Left renal pelvis (tissue), 4 donors: Measurements from ENCODE around the gene NMRK2. TPM values are rescaled to one million over a fixed set of nuclear protein-coding genes. Genes with fewer than 3 reads are reported as not detected.
"Not testable (repeated sequence)": the region's sequence is repeated elsewhere in the genome, so short reads cannot be mapped to it uniquely, and the experiment has no call there.

ENCODE experiments used
- DNase-seq, 4 donors: peaks; one replicate each; pipeline ENCODE4 v3.0.0-alpha.2; 2013; ENCODE audit warnings: low read depth in 4 of 4, low spot score in 3 of 4
- polyA plus RNA-seq, 4 donors: library from polyadenylated mRNA; unstranded; fragments of 120-200 nt; gene quantifications; one replicate each; pipeline ENCODE4 v1.2.1, GENCODE V29; 2013; ENCODE audit not compliant: insufficient read length in 4 of 4

NMRK2 gene, protein sequence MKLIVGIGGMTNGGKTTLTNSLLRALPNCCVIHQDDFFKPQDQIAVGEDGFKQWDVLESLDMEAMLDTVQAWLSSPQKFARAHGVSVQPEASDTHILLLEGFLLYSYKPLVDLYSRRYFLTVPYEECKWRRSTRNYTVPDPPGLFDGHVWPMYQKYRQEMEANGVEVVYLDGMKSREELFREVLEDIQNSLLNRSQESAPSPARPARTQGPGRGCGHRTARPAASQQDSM
- under 1 TPM in 1 of 4 donors, not detected in 3; 0.37 TPM for polyA plus RNA-seq

DNA sequence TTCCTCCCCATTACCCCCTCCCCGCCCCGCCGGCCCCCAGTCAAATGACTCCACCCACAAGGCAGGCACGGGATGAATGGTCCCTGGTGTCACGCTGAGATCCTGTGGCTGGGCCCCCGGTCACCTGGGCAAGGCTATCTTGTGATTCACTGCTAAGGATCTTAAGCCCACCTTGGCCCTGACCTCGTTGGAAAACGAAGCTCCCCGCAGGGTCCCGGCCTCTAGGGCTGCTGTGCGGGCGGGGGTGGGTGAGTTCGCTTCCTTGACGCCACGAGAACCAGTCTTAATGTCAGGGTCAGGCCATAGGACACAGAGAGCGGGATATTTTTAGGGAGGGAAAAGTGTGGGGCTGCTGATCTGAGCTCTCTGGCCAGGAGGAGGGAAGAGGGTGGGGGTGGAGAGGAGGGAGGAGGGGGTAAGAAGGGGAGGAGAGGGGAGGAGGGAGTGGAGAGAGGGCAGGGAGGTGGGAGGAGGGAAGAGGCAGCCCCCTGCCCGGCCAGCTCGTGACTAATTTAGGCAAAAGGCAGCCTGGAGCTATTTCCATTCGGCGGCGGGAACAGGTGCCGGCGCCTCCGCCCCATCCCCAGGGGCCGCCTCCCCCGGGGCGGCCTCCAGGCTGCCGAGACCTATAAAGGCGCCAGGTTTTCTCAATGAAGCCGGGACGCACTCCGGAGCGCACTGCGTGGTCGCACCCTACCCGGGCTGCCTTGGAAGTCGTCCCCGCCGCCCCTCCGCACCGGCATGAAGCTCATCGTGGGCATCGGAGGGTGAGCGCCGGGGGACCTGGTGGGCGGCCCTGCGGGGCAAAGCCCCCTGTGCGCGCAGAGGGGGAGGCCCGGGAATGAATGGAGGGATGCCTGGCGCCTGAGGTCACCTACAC is at the start of gene NMRK2:
TSS of gene NMRK2 (plus strand) at position 139 of the 880 bp plus-strand sequence. CDS start at position 742, 603 bp downstream.
- DNase-seq: no peak

DNA sequence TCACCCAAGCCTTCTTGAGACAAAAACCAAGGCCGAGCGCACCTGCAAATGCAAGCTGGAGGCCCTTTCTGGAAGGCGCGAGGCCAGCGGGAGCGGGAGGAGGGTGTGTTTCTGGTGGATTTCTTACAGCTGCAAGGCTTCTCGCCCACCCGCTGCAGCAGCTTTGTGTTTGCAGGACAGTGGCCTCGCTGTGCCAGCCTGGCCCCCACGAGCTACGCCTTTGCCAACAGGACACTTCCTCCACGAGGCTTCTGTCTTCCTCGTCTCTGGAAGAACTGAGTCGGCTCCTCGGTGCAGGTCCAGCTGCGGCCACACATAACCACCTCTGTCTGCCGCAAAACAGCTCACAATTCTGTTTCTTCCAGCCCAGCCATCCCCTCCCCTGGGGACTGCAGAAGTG is 42.3 kb upstream of the NMRK2 start:
- DNase-seq: no peak

DNA sequence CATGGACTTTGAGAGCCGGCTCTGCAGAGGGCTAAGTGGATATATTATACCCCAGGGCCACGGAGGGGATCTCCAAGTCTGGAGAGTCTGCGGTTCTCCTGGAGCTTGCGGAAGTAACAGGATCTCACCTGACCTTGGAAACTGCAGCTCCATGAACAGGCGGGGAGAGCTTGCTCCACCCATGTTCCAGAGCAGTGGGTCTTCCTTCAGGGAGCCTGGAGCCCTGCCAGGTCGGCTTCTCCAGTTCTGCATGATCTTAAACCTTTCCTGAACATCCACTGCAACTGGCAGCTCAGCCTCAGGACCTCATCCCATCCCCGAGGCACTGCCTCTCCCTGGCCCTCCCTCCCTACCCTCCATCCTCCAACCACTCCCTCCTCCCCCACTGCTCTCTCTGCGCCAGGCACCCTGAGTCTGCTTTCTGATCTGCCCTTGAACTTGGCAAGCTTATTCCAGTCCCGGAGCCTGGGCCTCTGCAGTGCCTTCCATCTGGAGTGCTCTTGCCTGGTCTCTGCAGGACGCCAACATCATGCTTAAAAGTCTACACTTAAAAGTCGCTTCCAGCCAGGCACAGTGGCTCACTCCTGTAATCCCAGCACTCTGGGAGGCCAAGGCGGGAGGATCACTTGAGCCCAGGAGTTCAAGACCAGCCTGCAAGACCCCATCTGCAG is 39.2 kb upstream of the NMRK2 start:
- no peak for DNase-seq

DNA sequence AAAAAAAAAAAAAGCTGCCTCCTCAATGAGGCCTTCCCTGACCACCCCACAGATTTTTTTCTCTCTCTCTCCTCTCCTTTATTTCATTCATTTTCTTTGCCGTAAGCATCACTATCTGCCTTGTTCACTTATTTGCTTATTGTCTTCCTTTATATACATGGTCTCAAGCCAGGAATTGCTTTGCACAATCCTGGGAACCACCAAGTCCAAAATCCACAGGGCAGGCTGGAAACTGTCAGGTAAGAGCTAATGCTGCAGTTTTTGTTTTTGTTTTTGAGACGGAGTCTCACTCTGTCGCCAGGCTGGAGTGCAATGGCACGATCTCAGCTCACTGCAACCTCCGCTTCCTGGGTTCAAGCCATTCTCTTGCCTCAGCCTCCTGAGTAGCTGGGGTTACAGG is 37.9 kb upstream of the NMRK2 start:
- DNase-seq: not testable (repeated sequence)

DNA sequence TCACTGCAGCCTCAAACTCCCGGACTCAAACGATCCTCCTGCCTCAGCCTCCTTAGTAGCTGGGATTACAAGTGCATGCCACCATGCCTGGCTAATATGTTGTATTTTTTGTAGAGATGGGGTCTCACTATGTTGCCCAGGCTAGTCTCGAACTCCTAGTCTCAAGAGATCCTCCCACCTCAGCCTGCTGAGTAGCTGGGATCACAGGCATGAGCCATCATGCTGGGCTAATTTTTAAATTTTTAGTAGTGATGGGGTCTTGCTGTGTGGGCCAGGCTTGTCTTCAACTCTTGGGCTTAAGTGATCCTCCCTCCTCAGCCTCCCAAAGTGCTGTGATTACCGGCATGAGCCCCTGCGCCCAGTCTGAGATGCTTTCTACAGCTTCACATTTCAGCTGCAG is 37.1 kb upstream of the NMRK2 start:
- no peak for DNase-seq

DNA sequence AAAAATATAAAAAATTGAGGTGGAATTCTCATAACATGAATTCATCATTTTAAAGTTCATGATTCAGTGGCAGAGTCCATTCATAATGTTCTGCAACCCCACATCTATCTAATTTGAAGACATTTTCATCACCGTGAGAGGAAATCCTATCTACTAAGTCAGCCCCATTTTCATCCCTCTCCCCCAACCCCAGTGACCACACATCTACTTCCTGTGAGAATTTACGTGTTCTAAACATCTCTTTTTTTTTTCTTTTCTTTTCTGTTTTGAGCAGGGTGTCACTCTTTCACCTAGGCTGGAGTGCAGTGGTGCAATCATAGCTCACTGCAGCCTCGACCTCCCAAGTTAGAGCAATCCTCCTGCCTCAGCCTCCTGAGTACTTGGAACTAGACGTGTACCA is 34.9 kb upstream of the NMRK2 start:
- no peak for DNase-seq

DNA sequence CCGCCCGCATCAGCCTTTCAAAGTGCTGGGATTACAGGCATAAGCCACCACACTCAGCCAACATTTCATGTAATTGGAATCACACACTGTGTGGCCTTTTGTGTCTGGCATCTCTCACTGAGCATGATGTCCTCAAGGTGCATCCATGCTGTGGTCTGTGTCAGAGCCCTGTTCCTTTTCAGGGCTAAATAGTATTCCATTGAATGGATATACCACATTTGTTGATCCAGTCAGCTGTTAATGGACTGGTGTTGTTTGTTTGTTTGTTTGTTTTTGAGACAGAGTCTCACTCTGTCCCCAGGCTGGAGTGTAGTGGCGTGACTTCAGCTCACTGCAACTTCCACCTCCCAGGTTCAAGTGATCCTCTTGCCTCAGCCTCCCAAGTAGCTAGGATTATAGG is 34.4 kb upstream of the NMRK2 start:
- no peak for DNase-seq

DNA sequence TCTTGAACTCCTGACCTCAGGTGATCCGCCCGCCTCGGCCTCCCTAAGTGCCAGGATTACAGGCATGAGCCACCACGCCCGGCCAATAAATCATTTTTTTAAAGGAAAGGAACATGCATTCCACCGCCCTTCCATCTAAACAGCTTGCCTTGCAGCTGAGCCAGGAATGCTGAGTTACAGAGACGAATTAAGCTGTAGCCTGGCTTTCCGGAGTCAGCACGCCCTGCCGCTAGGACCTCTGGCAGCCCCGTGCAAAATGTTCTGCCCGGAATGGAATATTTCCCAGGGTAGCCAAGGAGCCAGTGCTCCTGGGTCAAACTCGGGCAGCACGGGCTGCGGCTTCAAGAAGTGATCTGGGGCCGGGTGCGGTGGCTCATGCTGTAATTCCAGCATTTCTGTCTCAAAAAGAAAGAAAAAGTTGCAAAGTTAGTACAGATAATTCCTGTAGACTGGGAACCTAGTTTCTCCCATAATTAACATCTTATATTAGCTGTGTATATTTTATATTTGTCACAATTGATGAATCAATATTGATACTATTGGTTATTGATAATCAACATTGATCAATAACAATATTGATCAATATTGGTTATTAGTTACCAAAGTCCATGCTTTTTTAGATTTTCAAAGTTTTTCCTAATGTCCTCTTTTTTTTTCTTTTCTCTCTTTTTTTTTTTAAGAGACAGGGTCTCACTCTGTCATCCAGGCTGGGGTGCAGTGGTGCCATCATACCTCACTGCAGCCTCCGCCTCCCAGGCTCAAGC is 33.2 kb upstream of the NMRK2 start:
- no peak for DNase-seq

DNA sequence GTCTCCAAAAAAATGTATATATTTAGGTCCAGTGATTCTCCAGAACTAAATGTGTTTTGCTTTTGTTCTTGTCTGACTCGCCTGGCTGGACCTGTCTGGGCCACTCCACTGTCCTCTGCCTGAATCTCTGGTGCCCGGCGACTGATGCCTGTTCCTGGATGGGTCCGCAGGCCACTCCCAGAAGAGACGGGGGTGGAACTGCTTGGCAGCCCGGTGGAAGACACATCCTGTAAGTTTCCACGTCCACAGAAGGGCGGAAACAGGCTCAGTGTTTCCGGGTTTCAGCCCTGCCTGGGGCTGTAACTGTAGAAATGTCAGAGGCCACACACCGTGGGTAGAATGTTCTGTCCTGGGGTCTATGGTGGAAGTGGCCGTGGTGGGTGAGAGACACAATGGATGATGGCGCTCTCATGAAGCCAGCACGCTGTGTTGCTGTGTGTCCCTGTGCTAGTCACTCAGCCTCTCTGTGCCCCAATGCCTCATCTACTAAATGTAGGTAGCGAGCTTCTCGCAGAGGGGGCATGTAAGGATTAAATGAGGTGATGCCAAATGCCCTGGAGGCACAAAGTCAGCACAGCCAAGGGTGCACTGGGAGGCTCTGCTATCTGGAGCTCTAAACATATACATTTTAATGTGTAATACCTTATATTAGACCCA is 30.4 kb upstream of the NMRK2 start:
- no peak for DNase-seq

DNA sequence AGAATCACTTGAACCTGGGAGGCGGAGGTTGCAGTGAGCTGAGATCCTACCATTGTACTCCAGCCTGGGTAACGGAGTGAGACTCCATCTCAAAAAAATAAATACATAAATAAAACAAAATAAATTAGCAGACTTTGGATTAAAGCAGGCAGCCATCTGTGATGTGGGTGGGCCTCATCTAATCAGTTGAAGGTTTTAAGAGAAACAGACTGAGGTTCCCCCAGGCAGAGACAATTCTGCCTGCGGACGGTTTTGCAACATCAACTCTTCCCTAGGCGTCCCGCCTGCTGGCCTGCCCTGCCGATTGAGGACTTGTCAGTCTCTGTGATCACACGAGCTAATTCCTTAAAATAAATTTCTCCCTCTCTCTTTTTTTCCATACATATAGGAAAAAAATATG is 28.6 kb upstream of the NMRK2 start:
- no peak for DNase-seq

DNA sequence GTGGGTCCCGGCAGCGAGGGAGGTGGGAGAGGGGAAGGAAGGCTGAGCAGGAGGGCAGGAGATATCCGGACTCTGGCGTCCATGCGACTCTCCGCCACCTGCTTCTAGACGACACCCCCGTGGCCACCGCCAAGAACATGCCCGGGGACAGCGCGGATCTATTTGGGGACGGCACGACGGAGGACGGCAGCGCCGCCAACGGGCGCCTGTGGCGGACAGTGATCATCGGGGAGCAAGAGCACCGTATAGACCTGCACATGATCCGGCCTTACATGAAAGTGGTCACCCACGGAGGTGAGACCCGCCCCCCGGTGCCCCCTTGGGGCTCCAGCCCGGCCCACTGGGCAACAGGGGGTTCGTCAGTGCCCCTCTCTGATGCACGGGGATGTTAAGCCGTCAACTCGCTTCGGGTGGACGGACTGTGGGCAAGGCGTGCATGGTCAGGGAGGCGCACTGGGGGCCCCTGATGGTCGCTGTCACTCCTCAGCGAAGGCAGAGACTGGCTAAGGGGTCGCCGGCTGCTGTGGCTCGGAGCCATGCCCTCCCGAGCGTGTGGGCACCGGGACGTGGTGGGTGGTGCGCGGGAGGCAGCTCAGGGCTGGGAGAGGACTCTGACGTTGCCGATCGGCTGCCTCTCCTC is 25.1 kb upstream of the NMRK2 start:
- DNase-seq: no peak

DNA sequence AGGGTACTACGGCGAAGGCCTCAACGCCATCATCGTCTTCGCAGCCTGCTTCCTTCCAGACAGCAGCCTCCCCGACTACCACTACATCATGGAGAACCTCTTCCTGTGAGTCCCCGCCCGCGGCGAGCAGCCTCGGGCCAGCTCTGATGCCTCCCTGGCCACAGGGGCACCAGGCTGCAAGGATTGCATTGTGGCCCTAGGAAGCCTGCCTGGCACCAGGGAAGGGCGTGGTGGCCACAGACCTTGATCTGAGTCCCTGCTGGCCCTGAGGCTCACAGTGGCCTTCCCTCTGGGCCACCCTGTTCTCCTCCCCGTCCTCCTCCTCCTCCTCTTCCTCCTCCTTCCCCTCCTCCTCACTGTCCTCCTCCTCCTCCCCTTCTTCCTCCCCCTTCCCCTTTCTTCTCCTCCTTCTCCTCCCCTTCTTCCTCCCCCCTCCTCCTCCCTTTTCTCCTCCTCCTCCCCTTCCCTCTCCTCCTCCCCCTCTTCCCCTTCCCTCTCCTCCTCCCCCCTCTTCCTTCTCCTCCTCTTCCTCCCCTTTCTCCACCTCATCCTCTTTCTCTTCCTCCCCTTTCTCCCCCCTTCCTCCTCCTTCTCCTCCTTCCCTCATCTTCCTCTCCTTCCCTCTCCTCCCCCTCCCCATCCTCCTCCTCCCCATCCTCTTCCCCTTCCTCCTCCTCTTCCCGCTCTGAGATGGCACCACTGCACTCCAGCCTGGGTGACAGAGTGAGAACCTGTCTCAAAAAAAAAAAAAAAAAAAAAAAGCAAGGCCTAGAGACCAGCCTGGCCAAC is 24.4 kb upstream of the NMRK2 start:
- no peak for DNase-seq

DNA sequence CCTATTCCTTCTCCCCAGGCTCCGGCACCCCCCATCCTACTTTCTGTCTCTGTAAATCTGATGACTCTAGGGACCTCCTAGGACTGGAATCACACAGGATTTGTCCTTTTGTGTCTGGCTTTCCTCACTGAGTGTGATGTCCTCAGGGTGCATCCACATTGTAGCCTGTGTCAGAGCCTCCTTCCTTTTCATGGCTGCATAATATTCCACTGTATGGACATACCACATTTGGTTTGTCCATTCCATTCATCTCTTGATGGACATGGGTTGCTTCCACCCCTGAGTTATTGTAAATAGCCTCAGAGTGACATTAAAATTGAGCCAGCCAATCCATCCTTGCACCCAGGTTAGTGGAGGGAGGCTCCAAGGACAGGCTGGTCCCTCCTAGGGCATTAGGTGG is 22.8 kb upstream of the NMRK2 start:
- DNase-seq: no peak

DNA sequence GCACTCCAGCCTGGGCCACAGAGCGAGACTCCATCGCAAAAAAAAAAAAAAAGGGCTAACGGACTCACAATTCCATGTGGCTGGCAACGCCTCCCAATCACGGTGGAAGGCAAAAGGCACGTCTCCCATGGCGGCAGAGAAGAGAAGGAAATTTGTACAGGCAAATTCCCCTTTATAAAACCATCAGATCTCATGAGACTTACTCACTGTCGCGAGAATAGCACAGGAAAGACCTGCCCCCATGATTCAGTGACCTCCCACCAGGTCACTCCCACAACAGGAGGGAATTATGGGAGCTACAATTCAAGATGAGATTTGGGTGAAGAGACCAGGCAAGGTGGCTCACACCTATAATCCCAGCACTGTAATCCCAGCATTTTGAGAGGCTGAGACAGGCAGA is 18.7 kb upstream of the NMRK2 start:
- no peak for DNase-seq

DNA sequence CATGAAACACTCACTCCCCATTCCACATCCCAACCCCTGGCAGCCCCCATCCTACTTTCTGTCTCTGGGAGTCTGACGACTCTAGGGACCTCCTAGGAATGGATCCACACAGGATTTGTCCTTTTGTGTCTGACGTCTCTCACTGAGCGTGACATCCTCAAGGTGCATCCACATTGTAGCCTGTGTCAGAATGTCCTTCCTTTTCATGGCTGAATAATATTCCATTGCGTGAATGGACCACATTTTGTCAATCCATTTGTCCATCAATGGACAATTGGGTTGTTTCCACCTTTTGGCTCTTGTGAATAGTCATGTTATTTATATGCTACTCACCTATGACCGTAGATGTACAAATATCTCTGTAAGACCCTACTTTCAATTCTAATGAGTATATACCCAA is 16.8 kb upstream of the NMRK2 start:
- no peak for DNase-seq

DNA sequence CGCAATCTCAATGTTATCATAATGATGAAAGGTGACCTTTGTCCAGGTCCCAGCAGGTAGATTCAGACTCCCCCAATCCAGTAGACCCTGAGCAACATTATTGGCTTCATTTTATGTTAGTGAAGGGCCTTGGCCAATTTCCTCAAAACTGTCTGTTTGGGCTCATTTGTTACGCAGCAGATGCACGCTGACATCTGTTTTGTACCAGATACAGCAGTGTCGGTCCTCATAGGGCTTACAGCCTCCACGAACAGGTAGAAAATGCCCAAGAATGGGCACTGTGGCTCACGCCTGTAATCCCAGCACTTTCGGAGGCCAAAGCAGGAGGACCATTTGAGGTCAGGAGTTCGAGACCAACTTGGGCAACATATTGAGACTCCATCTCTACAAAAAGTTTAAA is 13.1 kb upstream of the NMRK2 start:
- DNase-seq: no peak

DNA sequence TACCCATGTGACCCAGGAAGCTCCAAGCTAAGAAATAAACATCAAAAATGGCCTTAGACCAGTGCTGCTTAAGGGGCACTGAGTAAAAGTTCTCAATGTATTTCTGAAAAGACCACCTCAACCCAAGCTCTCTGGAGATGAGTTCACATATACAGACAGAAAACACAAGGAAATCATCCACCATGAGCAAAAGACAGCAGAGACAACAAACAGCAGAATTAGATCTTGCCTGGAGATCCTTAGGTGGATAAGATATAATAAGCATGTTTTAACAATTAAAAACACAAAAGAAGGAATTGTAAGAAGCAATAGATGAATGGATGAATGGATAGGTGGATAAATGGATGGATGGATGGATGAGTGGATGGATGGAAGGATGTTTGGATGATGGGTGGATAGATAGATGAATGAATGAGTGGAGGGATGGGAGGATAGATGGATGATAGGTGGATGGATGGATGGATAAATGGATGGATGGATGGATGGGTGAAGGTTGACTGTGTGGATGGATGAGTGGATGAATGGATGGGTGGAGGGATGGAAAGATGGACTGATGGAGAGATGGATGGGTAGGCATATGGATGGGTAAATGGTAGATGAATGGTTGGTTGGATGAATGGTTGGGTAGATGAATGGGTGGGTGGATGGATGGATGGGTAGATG is 9.6 kb upstream of the NMRK2 start:
- no peak for DNase-seq

DNA sequence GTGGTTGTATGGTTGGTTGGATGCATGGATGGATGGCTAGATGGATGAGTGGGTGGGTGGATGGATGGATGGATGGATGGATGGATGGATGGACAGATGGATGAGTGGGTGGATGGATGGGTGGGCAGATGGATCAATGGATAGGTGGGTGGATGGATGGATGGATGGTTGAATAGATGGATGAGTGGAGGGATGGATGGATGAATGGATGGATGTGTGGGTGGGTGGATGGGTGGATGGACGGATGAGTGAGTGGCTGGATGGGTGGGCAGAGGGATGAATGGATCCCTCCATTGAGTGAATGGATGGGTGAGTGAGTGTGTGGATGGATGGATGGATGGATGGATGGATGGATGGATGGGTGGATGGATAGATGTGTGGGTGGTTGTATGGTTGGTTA is 9.0 kb upstream of the NMRK2 start:
- no peak for DNase-seq

DNA sequence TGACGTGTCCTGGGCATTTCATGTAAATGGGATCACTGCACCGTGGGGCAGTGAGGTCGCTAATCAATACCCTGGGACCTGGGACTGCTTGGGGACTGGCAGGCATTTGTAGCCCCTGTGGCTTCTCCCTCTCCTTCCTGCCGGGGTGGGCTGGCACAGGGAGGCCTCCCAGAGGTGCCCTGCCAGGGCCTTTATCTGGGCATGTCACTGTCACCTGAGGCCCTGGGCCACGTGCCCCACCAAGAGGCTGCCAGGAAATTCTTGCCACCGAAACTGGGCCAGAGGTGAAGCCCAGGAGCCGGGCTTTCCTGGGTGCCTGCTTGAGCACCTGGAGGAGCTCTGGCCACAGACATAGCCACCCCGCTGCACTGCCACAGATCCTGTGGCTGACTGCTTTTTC is 1.8 kb upstream of the NMRK2 start:
- DNase-seq: no peak
